Stimulated activated CD8-positive, alpha-beta memory T cell treated with anti-CD3 and anti-CD28 coated beads, Interleukin-15, amount 100 ng/mL, for 4 hours (primary cell): ENCODE results near the gene PTGES3.
"Not testable (repeated sequence)": the region's sequence is repeated elsewhere in the genome, so short reads cannot be mapped to it uniquely, and the experiment has no call there.

ENCODE experiments used
- DNase-seq, 2 donors: peaks; one replicate each; pipeline ENCODE4 v3.0.0-alpha.2; 2020; ENCODE audit warnings: low read depth in 2 of 2

PTGES3 gene

DNA sequence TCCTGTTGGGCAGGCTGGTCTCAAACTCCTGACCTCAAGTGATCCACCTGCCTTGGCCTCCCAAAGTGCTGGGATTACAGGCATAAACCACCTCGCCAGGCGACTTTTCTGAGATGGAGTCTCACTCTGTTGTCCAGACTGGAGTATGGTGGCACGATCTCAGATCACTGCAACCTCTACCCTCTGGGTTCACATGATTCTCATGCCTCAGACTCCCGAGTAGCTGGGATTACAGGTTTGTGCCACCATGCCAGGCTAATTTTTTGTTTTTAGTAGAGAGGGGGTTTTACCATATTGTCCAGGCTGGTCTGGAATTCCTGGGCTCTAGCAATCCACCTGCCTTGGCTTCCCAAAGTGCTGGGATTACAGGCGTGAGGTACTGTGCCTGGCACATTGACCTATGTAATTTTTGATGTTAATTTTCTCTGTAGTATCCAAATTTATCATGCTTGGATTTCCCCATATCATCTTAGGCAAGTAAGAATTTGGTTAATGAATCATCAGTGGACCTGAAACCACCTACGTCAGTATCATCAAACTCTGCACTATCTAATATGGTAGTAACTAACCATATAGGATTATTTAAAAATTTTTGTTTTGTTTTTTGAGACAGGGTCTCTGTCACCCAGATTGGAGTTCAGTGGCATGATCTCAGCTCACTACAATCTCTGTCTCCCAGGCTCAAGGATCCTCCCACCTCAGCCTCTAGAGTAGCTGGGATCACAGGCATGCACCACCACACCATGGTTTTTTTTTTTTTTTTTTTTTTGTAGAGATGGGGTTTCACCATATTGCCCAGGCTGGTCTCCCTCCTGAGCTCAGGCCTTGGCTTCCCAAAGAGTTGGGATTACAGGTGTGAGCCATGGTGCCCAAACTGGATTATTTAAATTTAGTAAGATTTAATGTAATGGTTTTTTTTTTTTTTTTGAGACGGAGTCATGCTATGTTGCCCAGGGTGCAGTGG, 30.4 kb downstream of the PTGES3 start:
- no peak for DNase-seq

DNA sequence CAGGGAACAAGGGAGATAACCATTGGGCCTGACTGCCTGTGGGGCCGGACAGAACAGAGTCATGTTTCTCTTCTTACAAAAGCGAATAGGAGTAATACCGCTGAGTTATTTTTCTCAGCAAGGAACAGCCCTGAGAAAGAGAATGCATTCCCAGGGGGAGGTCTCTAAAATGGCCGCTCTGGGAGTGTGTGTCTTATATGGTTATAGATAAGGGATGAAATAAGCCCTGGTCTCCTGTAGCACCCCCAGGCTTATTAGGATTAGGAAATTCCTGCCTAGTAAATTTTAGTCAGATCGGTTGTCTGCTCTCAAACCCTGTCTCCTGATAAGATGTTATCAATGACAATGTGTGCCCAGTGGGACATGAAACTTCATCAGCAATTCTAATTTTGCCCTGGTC, 34.3 kb downstream of the PTGES3 start:
- not testable (repeated sequence) for DNase-seq

DNA sequence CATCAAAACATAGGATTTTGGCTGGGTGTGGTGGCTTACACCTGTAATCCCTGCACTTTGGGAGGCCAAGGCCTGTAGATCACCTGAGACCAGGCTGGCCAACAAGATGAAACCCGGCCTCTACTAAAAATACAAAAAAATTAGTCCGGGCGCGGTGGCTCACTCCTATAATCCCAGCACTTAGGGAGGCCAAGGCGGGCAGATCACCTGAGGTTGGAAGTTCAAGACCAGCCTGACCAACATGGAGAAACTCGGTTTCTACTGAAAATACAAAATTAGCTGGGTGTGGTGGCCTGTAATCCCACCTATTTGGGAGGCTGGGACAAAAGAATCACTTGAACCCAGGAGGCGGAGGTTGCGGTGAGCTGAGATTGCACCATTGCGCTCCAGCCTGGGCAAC, 40.1 kb downstream of the PTGES3 start:
- DNase-seq, result not testable (repeated sequence)

DNA sequence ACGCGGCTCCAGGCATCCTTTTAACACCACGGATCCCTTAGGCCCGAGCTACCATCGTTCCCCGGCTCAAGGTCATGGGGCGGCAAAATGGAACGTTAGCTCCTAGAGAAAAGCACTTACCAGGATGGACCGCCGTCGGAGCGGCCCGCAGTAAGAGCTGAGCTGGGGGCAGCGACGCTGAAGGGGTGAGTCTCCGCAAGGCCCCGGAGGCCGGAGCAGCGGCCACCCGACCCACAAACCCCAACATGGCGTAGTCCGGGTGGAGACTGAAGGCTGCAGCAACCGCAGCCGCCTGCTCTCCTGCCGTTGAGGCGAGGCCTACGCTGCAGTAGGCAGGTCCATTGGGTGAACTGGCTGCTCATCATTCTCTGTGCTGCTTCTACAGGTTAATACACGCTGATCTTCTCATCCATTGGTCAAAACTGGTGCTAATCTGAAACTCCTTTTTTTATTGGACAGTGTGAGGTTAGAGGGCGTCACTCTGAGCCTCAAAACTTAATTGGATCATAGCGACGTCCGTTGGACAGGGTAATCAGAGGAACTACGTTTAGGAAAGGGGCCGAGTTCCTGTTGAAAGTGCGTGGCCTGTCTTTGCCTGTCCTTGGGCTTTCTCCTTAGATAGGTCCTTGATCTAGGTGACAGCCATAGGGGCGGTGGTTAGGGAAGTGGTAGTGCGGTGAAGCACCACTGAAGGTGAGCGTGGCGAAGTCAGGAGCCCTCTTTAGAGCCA, 42.2 kb downstream of the PTGES3 start, which contains the start of gene ATP5F1B:
ATP5F1B (minus strand) TSS at position 268 of the 730 bp plus-strand sequence; CDS start at position 247, 21 bp downstream.
- DNase-seq, result peak; percentile 74 to 85

DNA sequence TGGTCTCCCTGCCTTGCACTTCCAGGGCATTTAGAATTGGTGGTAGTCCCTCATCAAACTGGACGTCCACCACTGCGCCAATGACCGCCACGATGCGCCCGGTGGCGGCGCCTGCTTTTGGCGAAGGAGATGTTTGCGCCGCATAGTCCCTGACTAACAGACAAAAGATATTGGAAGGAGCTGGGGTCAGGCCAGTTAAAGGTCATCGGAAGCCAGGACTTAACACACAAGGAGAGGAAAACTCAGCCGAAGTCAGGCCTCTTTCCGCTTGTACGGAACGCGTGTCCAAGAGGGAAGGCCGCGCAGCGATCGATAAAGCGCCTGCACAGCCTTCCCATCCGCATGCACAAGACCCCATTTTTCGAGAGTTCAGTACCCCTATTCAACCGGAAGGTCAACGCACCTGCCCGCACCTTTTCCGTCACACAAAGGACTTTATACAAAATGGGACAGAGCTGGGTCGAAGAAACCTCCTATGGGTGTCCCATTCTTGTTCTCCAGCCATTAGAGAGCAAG, 42.8 kb downstream of the PTGES3 start:
- no peak for DNase-seq

DNA sequence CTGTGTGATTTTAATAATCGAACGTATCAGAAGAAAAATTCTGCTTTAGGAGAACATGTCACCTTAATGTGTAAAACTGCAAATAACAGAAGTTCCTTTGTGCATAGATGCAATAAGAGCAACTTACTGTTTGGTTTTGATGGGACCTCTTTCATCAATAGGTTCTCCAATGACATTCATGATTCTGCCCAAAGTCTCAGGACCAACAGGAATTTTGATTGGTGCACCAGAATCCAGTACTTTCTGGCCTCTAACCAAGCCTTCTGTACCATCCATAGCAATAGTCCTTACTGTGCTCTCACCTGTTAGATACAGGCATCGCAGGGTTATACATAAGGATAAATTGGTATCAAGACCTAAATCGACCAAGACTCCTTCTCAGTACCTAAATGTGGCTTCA, 43.4 kb downstream of the PTGES3 start:
- no peak for DNase-seq

DNA sequence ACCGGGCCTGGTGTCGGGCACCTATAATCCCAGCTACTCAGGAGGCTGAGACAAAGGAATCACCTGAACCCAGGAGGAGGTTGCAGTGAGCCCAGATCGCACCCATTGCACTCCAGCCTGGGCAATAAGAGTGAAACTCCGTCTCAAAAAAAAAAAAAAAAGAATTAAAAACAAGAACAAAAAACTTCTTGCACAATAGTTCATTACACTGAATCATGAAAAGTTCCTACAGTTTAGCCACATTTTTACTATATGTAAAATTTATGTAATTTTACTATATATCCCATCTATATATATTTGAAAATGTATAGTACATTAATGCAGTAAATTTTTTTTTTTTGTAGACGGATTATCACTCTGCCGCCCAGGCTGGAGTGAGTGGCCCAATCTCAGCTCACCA, 46.9 kb downstream of the PTGES3 start:
- no peak for DNase-seq

DNA sequence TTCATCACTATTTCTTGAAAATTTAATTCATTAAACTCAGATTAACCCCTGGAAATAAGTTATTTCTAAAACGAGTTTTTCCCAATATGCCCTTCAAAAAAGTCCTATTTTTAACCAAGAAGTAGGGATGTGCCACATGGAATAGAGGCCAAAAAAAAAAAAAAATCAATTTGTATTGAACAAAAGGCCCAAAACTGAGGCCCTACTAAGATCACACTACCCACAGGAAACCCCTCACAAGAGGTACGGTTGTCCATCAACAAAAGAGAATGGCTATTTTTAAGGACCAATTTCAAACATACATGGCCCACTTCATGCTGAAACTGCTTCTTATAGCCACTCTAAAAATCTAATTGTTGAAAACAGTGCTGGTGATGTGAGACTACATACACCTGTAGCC, 50.5 kb downstream of the PTGES3 start:
- no peak for DNase-seq

DNA sequence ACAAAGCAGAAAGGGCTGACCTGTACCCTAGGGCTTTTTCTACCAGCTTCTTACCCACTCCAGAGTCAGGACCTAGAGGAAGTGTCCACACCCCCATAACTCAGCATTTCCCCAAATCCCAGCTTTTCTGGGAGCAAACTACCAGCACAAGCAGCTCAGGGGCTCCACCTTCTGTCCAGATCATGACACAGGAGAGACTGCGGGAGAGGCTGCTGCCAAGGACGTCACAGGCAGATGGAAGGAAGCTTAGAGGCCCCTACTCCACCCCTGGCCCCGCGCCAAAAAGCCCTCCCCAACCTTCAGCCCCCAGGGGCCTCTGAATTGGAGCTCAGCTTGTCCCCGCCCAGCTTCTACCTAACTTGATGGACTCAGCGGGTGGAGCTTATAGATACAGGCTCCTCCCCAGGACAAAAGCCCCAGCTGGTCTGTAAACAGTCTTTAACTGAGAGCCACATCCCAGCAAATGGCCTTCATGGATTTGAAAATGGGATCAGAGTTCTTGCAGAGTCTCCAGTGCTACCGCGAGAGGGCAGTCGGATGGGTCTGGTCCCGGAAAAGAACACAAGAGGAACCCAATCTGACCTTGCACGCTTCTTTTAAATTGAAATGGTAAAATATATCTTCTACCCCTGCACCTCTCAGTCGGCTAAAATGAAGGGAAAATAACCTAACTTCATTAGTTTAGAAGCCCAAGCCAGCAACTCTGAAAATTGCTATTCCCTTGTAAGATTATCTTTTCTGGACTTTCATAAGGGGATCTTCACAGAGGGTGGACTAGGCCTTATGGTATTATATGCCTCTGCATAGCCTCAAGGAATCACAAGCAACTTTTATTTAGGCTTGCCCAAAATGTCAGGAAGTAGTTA, 51.2 kb downstream of the PTGES3 start:
- DNase-seq, result peak; percentile 66 to 79

DNA sequence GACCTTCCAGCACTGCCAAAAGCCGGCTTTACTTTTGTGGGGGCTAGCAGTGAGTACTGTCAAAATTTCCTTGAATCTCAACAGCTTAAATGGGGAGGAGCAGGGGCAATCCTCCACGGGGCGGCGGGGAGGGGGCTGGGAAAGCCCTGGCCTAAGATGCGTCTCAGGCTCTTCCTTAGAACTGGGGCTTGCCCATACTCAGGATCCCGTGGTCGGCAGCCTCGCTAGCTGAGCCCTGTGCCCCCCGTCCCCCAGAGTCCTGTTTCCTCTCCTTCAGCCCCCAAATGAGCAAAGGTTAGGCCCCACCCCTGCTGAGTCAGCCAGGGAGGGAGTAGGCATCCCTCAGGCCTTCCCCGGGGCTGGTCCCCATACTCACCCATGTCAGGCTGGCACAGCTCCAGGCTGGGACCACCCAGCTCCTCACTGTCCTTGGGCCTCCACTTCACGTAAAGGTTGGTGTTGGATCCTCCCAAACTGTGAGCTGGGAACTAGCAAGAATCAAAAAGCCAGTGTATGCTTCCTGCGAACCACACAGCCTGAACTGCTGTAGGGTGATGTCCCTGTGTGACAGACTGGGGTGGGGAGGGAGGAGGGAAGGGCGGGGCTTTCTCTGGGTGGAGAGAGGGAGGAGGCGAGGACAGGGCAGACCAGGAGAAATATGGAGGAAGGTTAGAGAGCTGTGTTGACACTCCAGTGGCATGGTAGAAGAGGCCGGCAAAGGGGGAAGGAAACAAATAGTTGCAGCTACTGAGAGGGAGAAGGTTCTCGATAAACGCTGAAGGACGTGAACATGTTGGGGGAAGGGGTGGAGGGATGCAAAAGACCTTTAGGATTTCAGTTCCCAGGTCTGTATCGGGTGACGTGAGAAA, 52.0 kb downstream of the PTGES3 start:
- DNase-seq, result peak; percentile 64 to 74

DNA sequence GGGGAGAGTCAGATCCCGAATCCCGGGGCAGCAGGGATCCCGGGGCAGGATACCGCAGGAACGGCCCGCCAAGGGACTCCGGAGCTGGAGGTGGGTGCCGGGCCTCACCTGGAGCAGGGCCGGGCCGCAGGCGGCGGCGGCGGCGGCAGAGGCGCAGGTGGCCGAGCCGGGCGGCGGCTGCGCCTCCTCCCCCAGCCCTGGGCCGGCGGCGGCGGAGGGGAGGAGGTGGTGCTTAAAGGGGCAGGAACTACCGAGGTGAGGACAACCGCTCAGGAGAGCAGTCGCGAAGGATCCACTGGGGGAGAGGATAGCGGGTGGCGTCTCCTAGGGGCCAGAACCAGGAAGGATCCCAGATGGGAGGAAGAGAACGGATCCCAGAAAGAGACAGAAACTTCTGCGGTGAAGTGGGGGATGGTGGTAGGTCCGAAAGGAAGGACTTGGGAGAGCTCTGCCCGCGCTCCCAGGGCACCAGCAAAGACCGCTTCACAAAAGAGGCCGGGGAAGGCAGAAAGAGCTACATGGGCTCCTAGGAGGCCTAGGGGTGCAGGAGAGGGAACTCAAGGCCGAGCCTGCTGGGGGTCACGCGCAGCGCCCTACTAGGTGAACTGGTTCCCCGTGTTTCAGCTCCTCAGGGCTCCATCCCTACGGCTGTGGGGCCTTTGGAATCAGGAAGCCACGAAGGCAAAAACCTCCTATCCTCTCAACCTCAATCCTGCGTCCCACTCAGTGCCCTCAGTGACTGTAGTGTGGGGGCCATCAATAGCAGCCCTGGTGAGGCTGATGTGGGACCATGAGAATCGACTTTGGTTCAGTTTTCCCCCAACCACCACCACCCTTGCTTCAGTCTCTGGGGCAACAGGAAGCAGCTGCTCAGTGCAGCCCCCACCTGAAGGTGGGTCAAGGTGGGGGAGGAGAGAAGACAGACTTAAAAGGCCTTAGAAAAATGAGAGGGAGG, 53.0 kb downstream of the PTGES3 start:
- DNase-seq, result peak in 1 of 2 donors; percentile 39

DNA sequence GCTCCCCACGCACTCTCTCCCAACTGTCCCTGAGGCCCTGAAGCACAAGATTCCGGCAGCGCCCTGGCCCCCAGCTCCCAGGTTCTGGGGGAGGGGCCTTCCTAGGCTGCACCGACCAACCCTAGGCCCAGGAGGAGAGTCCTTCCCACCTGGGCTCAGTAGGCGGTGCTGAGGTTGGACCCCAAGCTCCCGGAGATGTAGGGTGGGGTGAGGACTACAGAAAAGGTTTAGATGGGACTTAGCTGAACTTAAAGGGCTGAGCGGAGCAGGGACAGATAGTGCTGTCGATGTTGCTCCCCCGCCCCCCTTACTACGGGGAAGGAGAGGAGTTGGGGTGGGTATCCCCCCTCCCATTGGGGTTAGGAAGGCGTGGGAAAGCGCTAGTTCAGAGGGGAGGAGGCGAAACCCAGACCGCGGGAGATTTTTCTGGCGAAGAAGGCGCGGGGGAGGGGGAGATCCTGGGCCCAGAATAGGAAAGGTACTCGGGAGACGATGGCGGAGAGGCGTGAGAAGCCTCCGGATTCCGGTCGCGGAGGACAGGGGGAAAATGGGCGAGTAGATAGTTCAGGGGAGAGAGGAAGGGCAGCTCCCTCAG, 53.7 kb downstream of the PTGES3 start:
- DNase-seq, result no peak

DNA sequence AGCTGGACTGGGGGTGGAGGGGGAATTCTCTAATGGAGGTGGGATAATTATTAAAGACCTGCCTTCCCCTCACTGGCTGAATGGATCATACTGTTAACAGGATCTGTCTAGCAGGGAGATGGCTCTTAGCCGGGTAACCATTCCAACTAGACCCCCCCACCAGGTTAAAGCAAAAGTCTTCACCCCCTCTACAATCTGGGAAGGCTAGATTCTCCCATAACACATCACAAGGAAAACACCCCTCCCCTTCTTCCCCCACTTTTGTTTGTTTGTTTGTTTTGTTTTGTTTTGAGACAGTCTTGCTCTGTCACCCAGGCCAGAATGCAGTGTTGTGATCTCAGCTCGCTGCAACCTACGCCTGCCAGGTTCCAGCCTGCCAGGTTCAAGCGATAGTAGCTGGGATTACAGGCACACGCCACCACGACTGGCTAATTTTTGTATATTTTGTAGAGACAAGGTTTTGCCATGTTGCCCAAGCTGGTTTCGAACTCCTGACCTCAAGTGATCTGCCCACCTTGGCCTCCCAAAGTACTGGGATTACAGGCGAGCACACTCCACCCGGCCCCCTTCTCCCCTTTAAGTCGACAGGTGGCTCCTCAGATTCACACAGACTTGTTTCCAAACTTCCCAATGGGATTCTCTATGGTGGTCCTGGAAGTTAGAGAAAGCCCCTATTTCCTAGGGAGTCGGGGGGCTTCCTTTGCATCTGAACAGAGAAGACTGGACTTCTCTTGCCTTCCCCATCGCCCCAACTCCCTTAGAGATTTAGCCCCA, 54.4 kb downstream of the PTGES3 start:
- no peak for DNase-seq

DNA sequence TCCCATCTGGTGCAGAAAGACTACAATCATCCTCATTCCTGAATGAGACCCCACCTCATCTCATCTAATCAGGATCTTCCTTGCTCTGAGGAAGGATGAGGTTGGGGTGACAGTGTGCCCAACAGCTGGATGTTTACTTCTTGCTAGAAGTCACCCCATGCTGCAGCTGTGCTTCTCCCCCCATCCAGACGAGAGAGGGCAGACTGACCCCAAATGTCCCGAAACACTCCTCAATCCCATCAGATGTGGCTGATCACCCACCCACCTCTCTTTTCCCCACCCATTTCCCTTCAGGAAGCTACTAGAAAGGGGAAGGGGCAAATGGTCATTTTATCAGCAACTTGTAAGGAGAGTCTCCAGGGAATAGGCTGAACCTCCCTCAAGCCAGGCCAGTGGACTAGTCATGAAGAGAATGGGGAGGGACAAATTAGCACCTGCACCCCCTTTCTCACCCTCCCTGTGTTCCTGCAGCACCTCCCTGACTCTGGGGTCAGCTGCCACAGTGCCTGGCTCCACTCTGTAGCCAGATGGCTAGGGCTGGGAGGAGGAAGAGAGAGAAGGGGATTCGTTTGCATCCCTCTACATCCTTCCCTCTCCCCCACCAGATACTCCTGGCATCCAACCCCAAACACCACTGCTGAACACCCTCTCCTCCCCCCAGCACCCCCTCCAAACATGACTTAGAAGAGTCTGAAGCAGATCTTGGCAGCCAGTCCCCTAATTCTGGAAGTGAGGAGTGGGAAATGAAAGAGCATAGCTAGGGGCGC, 55.2 kb downstream of the PTGES3 start:
- DNase-seq, result no peak

DNA sequence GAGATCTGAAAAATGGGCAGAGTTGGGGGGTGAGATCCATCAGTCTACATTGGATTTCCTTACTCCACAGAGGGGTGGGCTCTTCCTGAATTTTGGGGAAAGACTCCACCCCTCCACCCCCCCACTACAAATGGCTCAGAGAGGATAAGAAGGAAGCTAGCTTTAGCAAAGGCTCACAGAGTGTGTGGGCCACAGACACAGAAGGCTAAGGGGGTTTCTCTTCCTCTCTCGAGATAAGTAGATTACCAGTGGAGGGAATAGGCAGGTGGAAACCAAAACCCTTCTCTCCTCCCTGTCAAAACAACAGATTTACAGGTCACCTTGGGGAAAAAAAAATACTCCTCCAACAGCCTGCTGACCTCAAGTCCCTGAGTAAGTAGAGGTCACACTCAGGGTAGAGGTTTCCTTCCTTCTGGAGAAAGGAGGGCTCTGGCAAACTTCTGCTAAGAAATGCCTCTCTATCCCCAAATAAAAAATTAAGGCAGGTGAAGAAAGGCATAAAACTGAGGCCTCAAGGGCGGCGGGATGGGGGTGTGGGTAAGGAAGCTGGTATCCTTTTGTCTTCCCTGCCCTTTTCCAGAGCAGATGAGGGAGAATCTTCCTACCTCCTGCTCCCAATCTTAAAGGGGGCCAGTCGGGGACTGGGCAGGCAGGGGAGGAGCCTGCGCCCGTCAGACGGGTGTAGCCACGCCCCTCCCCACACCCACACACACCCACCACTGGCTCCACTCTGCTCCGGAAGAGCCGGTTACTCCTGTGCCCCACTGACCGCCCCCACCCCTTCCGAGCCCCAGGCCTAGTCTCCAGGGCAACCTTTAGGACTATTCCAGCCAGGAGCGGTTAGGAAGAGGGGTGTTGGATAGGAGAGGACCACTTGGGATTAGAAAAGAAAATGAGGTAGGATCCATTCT, 56.0 kb downstream of the PTGES3 start:
- DNase-seq, result peak in 1 of 2 donors; percentile 46

DNA sequence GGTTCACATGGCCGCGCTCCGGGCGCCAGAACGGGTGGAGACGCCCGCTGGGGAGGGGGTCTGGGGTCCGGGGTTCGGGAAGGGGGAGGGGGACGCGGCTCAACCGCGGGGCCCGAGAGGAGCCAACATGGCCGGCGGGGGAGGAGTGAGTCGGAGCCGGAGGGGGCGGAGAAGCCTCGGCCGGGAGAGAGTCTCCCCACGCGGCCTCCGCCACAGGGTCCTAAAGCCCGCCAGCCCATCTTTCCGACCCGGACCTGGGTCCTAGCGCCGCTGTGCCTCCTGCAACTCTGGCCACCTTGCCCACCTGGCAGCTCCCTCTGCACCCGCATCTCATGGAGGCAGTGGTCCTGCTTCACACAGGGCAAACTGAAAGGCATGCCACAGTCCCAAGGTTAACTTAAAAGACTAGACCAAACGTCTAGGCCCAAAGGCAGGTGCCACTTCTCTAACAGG, 57.9 kb downstream of the PTGES3 start, which contains the start of gene BAZ2A:
BAZ2A (minus strand) TSS at position 147 of the 453 bp plus-strand sequence. CDS start 12,796 bp downstream, outside the sequence.
- peak; percentile 71 to 72 for DNase-seq
